ENCODE measurements around the gene ANAPC7.
"Not testable (repeated sequence)": the region's sequence is repeated elsewhere in the genome, so short reads cannot be mapped to it uniquely, and the experiment has no call there.

ANAPC7 gene

DNA sequence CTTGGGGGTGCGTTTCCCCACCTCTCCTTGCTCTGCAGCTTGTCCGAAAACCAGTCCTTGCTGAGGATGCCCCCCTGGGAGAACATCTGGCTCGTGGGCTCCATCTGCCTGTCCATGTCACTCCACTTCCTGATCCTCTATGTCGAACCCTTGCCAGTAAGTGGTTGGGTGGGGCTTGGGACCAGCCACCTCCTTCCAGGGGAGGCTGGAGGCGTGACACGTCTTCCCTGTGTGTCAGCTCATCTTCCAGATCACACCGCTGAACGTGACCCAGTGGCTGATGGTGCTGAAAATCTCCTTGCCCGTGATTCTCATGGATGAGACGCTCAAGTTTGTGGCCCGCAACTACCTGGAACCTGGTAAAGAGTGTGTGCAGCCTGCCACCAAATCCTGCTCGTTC, 57.5 kb downstream of the ANAPC7 start:
- DNase-seq, result no peak

DNA sequence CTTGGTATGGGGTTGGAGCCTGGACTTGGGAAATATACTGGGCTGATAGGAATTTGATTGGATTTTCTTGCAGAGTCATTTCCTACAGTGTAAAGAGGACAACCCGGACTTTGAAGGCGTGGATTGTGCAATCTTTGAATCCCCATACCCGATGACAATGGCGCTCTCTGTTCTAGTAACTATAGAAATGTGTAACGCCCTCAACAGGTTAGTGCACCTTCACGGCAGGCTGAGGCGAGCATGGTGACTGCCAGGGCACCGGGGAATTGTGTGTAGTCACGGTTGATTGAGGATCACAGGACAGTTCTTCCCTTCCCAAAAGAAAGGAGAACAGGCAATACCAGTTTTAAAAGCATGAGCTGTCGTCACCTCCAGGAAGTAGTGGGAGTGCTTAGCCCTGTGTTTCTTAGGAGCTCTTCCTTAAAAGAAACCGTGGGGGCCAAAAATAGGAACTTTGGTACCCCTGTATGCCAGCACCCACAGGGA, 58.3 kb downstream of the ANAPC7 start:
- no peak for DNase-seq

DNA sequence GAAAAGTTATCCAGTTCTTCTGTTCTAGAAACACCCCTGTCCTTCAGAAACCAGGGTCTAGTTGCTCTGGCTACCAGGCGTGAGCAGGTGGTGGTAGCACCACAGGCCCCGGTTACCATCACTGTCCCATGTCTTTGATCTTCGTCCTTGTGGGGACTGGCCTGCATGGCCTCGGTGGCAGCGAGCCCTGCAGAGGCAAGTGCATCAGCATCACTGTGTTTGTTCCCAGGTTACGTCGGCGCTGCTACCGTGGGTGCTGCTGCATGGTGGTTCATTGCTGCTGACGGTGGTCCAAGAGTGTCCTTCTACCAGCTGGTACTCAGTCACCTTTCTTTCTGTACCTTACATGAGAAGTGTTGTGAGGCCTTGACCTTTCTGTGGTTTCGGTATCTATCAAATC, 58.9 kb downstream of the ANAPC7 start:
- DNase-seq, result no peak

DNA sequence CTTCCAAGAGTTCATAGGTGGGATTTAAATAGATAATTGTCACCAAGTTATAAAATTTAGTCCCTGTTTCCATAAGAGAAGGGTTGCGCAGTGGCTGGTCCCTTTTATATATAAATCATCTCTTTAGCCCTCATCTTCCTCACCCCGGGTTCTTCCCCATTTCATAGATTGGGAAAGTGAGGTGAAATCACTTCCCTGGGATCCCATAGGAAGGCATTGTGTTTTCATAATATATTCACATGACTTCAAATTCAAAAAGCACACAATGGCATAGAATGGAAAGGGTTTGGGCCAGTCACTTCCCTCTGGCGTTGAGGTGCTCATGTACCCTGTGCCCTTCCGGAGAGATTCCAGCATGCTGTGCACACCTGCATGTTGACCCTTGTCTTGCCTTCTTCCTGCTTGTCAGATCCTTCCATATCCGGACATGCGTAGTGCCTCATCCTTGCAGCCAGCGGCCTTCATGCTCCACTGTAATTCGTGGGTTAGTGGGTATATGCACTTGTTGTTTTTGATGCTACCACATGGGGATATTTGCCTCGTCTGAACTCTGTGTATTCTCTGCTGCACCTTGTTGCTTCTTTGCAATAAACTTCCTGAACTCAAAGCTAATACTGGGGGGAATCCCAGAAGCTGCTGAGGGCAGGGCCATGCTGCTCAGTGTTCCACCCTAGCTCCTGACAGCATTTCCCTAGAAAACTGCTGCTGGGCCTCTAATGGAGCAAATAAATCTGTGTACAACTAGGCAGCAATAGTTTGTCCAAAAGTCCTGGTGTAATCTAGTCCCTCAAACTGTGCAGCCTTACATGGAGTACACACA, 59.6 kb downstream of the ANAPC7 start:
- DNase-seq, result no peak

DNA sequence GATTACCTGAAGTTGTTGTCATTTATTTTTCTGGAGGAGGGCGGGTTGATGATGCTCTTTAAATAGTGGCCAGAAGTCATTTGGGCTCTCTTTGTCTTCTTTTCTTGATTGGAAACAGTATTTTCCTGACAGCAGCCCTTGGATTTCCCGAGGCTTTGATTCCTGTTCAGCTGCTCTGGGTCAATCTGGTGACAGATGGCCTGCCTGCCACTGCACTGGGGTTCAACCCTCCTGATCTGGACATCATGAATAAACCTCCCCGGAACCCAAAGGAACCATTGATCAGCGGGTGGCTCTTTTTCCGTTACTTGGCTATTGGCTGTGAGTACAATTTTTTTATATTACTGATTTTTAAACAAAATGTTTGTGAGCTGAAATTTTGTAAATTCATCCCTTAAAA, 60.4 kb downstream of the ANAPC7 start:
- no peak for DNase-seq

DNA sequence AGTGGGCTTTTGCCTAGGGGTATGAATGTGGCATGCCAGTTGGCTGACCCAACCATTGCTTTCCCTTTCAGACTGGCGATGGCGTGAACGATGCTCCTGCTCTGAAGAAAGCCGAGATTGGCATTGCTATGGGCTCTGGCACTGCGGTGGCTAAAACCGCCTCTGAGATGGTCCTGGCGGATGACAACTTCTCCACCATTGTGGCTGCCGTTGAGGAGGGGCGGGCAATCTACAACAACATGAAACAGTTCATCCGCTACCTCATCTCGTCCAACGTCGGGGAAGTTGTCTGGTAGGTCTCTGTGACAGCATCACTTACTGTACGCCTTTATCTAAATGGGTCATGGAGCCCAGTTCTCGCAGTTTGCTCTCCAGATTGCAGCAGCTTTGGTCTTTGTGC, 61.4 kb downstream of the ANAPC7 start:
- DNase-seq, result no peak

DNA sequence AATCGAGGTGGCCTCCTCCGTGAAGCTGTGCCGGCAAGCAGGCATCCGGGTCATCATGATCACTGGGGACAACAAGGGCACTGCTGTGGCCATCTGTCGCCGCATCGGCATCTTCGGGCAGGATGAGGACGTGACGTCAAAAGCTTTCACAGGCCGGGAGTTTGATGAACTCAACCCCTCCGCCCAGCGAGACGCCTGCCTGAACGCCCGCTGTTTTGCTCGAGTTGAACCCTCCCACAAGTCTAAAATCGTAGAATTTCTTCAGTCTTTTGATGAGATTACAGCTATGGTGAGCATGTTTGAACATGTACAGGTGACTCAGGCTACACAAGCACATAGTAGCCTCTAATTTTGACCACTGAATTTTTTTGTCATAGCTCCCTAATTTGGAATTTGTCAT, 62.8 kb downstream of the ANAPC7 start:
- no peak for DNase-seq

DNA sequence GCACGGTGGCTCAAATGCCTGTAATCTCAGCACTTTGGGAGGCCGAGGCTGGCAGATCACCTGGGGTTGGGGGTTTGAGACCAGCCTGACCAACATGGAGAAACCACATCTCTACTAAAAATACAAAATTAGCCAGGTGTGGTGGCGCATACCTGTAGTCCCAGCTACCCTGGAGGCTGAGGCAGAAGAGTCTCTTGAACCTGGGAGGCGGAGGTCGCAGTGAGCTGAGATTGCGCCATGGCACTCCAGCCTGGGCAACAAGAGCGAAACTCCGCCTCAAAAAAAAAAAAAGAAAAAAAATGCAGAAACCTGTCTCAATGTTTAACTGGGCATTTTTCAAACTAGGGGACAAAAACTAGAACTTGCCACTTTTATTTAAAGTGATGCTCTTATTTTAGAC, 63.2 kb downstream of the ANAPC7 start:
- DNase-seq, result not testable (repeated sequence)

DNA sequence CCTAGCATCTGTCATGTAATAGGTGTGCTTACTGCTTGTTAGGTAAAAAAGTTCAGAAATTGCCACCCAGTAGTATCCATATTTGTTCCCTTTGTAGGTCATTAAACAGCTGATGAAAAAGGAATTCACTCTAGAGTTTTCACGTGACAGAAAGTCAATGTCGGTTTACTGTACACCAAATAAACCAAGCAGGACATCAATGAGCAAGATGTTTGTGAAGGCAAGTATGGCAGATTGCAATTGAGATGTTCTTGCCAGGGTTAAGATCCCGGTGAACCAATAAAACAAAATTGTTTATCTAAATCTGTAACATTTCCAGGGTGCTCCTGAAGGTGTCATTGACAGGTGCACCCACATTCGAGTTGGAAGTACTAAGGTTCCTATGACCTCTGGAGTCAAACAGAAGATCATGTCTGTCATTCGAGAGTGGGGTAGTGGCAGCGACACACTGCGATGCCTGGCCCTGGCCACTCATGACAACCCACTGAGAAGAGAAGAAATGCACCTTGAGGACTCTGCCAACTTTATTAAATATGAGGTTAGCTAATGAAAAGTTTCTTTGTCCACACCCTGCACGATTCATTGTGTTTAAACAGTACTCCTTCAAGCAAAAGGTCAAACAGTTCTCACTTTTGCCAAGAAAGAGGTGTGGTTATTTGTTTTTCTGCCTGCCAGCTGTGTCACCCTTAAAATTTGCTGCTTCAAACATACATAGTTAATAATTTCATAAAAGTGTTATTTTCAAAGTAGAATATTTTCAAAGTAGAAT, 64.1 kb downstream of the ANAPC7 start:
- no peak for DNase-seq

DNA sequence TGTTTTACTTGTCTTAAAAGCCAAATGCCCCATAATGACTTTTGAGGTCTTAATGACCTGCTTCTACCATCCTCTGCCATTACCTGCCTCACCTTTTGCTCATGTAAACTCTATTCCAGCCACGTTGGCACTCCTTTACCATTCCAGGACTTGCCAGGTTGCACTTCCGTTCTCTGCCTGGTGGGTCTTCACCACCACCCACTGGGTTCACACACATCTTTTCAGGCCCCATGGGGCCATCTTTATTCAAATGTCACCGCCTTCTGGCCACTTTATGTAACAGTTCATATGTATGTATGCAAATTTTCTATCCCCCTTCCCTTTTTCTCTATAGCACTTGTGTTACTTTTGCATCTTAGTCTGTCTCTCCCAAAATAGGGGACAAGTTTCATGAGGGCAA, 64.8 kb downstream of the ANAPC7 start:
- DNase-seq, result no peak

DNA sequence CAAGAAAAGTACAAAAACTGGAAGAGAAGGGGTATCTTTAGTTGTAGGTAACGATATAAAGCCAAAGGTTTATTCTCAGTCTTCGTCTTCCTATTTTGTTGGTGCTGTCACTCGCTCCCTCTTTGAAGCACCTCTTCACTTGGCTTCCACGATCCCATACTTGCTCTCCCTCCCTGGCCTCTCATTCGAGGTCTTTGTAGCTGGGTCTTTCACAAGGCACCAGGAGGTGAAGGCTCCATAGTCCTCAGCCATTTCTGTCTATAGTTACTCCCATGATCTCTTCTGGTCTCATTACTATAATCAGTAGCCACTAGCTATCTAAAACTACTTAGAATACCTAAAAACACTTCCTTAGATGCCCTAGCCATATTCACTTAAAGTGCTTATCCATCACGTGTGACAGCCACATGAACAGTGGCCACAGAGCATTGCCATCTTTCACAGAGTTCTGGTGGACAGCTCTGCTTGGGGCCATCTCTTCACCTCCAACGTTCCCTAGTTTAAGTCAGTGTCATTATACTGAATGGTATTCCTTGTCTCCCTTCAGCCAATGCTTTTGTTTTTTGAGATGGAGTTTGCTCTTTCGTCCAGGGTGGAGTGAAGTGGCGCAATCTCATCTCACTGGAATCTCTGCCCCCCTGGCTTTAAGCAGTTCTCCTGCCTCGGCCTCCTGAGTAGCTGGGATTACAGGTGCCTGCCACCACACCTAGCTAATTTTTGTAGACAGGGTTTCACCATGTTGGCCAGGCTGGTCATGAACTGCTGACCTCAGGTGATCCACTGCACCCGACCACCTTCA, 65.4 kb downstream of the ANAPC7 start:
- no peak for DNase-seq

DNA sequence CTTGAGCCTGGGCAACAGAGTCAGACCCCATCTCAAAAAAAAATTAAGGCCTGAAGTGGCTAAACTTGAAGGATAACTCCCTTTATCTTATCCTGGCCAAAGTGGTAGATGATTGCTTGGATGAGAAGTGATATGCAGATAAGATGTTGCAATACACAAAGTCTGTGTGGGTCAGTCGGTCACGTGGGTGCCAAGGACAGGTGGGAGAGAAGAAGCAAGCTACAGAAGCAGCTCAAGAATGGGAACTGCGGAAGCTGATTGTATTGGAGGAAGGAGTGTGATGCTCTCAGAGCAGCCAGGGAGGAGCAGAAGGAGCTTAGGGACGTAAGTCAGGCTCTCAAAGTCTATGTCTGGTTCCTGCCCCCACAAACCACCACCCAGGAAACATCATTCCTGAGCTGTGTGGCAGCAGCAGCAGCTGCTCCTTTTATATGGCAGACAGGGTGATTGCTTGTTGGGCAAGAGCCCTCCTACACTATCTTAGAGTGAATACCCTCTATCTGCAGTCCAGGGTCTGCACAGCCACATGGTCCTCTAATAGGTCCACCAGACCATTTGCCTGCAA, 67.9 kb downstream of the ANAPC7 start:
- DNase-seq, result no peak

DNA sequence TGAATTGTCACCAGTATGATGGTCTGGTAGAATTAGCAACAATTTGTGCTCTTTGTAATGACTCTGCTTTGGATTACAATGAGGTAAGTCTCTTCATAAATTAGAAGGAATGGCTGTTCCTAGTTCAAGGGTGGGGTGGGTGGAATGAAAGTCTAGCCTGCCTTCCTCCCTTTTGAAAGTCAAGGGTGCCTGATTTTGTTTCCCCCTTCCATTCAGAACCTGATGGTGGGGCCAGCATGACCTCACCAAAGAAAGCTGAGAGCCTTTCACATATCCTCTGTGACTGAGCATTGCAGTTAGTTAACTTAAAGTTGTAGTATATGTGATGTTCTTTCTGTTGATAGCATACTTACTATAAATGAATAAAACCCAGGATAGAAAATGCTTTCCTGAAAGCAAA, 70.3 kb downstream of the ANAPC7 start:
- no peak for DNase-seq

DNA sequence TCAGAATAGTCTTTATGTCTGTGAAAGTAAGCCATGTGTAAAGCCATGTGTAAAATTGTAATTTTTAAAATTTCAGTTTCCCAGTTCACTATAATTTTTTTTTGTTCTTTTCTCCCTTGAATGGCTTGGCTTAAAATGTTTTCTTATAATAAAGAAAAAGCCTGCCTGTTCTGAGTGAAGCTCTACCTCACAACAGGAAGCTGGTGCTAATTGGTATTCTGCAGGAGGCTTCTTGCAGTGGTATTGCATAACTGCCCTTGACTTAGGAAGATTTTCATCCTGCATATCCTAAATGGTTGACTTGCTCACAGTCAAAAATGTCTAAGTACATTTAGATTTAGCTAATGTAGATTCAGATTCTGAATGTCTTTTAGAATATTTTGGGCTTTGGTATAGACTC, 73.0 kb downstream of the ANAPC7 start:
- DNase-seq, result peak; percentile 48

DNA sequence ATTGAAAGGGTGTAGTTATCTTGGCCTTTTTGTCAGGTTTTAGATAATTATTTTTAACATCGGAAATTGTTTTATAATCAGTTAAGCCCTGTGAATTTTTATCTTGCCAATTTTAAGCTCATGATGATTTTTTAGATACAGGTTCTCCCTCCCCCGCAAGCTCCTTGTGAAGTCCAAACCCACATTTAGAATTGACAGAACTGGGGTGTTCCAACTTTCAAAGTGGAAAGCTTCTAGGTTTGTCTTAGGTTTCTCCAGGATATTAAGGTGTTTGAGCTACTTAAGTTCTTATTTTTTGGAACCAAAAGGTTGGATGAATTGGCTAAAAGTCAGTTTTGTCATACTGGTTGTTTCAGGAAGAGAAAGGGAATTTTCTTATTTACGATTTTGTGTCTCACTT, 73.4 kb downstream of the ANAPC7 start:
- DNase-seq, result peak; percentile 46

DNA sequence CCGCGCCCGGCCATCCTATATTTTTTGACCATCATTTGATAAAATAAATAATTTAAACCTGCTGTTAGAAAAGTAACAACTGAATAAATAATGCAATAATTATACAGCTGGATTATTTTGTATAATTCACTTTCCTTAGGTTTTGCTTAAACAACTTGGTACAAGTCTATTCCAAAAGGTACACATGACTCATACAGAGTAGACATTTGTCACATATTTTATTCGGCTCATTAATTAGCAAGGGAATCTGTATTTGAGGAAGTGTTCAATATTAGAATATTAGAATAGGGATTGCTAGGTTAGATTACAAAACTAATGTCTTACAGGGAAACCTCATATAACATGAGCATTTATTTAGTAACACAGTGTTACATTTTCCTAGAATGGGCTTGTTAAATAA, 73.8 kb downstream of the ANAPC7 start:
- DNase-seq, result no peak
